ENCODE results near the gene DDC.

The DDC gene

DNA sequence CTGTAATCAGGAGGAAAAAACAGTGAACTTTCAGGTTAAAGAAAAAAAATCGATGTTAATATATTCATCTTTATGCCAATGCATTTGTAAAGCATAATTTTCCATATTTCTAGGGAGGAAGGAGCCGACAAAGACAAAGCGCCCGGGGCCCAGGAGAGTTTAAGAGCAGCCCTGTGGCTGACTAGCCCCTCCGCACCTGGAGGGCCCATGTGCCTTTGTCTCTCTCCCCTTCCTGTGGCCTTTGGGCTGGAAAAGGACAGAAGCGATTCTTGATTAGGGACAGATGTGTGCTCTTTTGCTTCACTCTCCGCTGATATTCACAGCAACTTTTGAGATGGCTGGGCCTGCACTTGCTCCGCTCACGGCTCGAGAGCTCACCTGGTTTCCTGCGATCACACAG, 23.1 kb downstream of the DDC start:
- H4K91ac ChIP-seq (ENCODE audit: low read depth, low read length) = no peak overlapping the region
- H3K4me1 ChIP-seq (ENCODE audit: control insufficient read depth in 1 of 2, insufficient read depth in 2 of 2, low read length in 2 of 2) = peaks cover 0 to 4% of the 10 kb centered on the region in 2 experiments
- no peaks in the 10 kb centered on the region for H3K27me3 ChIP-seq (ENCODE audit: insufficient read depth, low read length)
- no peak overlapping the region for H2BK5ac ChIP-seq (ENCODE audit: low read depth, low read length, poor library complexity)
- no peak overlapping the region for H4K8ac ChIP-seq (ENCODE audit: low read depth, low read length)
- H3K14ac ChIP-seq (ENCODE audit: low read length) = no peak overlapping the region
- H3K36me3 ChIP-seq (ENCODE audit: control insufficient read depth in 1 of 2, insufficient read depth in 2 of 2, low read length in 2 of 2) = no peaks in the 10 kb centered on the region
- no peak overlapping the region for H3K4me3 ChIP-seq (ENCODE audit: low read depth, low read length)
- H2BK12ac ChIP-seq (ENCODE audit: low read length) = no peak overlapping the region
- H3K79me1 ChIP-seq (ENCODE audit: low read length) = no peaks in the 10 kb centered on the region
- no peak for DNase-seq
- H3K18ac ChIP-seq (ENCODE audit: low read length) = no peak overlapping the region
- no peaks in the 10 kb centered on the region for H3K79me2 ChIP-seq (ENCODE audit: control insufficient read depth, insufficient read depth, low read length, poor library complexity)
- H4K12ac ChIP-seq (ENCODE audit: low read depth, low read length) = no peak overlapping the region
- no peak overlapping the region for H2AK5ac ChIP-seq (ENCODE audit: low read length)
- no peak overlapping the region for H2BK120ac ChIP-seq (ENCODE audit: insufficient read depth, low read length, poor library complexity)
- peaks cover 2% of the 10 kb centered on the region for H3K9me3 ChIP-seq (ENCODE audit: insufficient read depth, low read depth, low read length)
- H3K4ac ChIP-seq (ENCODE audit: low read depth, low read length) = no peak overlapping the region
- H3K9ac ChIP-seq (ENCODE audit: low read length) = no peak overlapping the region
- H3K4me2 ChIP-seq (ENCODE audit: low read length) = no peak overlapping the region
- no peak overlapping the region for H3K23ac ChIP-seq (ENCODE audit: low read length)
- WGBS (ENCODE audit: extremely low coverage, insufficient coverage, insufficient read length) = no CpG with 5 or more reads among the region's 11 CpGs
- H2AFZ ChIP-seq (ENCODE audit: insufficient read depth, low read length, poor library complexity) = no peak overlapping the region
- H3K27ac ChIP-seq (ENCODE audit: low read depth, low read length) = no peak overlapping the region

DNA sequence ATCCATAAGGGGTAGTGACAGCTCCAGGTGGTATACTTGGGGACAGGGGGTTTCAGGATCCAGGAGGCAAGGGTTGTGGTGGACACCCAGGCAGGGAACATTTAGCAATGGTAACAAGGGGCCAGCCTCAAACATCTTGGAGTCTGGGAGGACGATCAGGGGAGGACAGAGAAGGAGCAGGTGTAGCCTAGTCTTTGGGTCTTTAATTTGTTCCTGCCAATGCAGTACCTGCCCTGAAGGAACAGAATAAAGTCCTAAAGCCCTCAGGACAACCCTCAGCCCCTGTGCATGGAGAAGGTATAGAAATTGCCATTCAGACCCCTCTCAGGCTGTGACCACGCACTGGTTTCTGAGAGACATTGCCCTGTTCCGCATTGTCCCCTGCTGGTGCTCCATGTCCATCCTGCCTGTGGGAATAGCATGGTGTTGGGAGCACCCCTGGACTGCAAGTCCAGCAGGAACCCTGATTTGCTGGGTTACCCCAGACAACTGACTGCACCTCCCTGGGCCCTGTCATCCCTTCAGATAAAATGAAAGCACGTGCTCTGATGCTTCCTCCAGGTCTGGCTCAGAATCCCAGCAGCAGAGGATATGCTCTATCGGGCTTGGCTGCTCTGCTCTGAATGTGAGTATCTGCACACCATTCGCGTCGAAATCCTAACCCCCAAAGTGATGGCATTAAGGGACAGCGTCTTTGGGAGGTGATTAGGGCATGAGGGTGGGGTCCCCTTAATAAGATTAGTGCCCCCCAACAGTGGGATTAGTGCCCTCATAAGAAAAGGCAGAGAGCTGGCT, 24.2 kb downstream of the DDC start:
- H3K79me2 ChIP-seq (ENCODE audit: control insufficient read depth, insufficient read depth, low read length, poor library complexity) = no peaks in the 10 kb centered on the region
- H3K9me3 ChIP-seq (ENCODE audit: insufficient read depth, low read depth, low read length) = peaks cover 2% of the 10 kb centered on the region
- peak overlapping the region; percentile 33 for H3K4me3 ChIP-seq (ENCODE audit: low read depth, low read length)
- no peak overlapping the region for H3K14ac ChIP-seq (ENCODE audit: low read length)
- H3K18ac ChIP-seq (ENCODE audit: low read length) = no peak overlapping the region
- no peak overlapping the region for H4K8ac ChIP-seq (ENCODE audit: low read depth, low read length)
- H2BK120ac ChIP-seq (ENCODE audit: insufficient read depth, low read length, poor library complexity) = no peak overlapping the region
- H3K4ac ChIP-seq (ENCODE audit: low read depth, low read length) = no peak overlapping the region
- H3K9ac ChIP-seq (ENCODE audit: low read length) = no peak overlapping the region
- no peak overlapping the region for H2BK12ac ChIP-seq (ENCODE audit: low read length)
- DNase-seq = no peak
- no peaks in the 10 kb centered on the region for H3K79me1 ChIP-seq (ENCODE audit: low read length)
- no peak overlapping the region for H2AK5ac ChIP-seq (ENCODE audit: low read length)
- WGBS (ENCODE audit: extremely low coverage, insufficient coverage, insufficient read length) = no CpG with 5 or more reads among the region's 9 CpGs
- no peak overlapping the region for H3K27ac ChIP-seq (ENCODE audit: low read depth, low read length)
- H2BK5ac ChIP-seq (ENCODE audit: low read depth, low read length, poor library complexity) = no peak overlapping the region
- no peak overlapping the region for H3K23ac ChIP-seq (ENCODE audit: low read length)
- H4K91ac ChIP-seq (ENCODE audit: low read depth, low read length) = no peak overlapping the region
- H2AFZ ChIP-seq (ENCODE audit: insufficient read depth, low read length, poor library complexity) = no peak overlapping the region
- peaks cover 0 to 4% of the 10 kb centered on the region in 2 experiments for H3K4me1 ChIP-seq (ENCODE audit: control insufficient read depth in 1 of 2, insufficient read depth in 2 of 2, low read length in 2 of 2)
- no peak overlapping the region for H4K12ac ChIP-seq (ENCODE audit: low read depth, low read length)
- H3K27me3 ChIP-seq (ENCODE audit: insufficient read depth, low read length) = no peaks in the 10 kb centered on the region
- no peaks in the 10 kb centered on the region for H3K36me3 ChIP-seq (ENCODE audit: control insufficient read depth in 1 of 2, insufficient read depth in 2 of 2, low read length in 2 of 2)
- no peak overlapping the region for H3K4me2 ChIP-seq (ENCODE audit: low read length)

DNA sequence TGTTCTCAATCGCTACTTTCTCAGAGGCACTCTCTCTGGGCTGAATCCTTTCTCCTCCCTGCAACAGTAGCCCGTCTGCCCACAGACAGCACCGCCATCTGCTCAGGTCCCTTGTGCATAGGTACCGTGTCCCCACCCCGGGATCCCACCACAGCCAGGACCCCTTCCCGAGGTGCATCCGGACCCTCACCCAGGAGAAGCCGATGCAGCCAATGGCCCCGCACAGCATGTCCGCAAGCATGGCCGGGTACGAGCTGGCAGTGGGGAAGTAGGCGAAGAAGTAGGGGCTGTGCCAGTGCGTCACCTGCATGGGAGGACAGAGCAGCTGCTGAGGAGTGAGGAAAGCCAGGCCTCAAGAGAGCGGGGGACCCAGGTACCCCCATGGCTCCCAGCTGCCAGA, 25.5 kb downstream of the DDC start:
- Histone ChIP-seq H3K27me3 (ENCODE audit: insufficient read depth, low read length) (no peaks in the 10 kb centered on the region), H3K18ac (ENCODE audit: low read length) (no peak overlapping the region), H2AK5ac (ENCODE audit: low read length) (no peak overlapping the region), H3K79me1 (ENCODE audit: low read length) (no peaks in the 10 kb centered on the region), H3K9ac (ENCODE audit: low read length) (no peak overlapping the region), H3K14ac (ENCODE audit: low read length) (no peak overlapping the region), H3K4me1 (ENCODE audit: control insufficient read depth in 1 of 2, insufficient read depth in 2 of 2, low read length in 2 of 2) (peaks cover 0 to 5% of the 10 kb centered on the region in 2 experiments), H3K36me3 (ENCODE audit: control insufficient read depth in 1 of 2, insufficient read depth in 2 of 2, low read length in 2 of 2) (no peaks in the 10 kb centered on the region), H2AFZ (ENCODE audit: insufficient read depth, low read length, poor library complexity) (no peak overlapping the region), H3K79me2 (ENCODE audit: control insufficient read depth, insufficient read depth, low read length, poor library complexity) (no peaks in the 10 kb centered on the region), H4K91ac (ENCODE audit: low read depth, low read length) (no peak overlapping the region), H3K27ac (ENCODE audit: low read depth, low read length) (no peak overlapping the region), H3K9me3 (ENCODE audit: insufficient read depth, low read depth, low read length) (peaks cover 3% of the 10 kb centered on the region), H3K23ac (ENCODE audit: low read length) (no peak overlapping the region), H2BK12ac (ENCODE audit: low read length) (no peak overlapping the region), H4K8ac (ENCODE audit: low read depth, low read length) (no peak overlapping the region), H3K4ac (ENCODE audit: low read depth, low read length) (no peak overlapping the region), H4K12ac (ENCODE audit: low read depth, low read length) (no peak overlapping the region), H2BK5ac (ENCODE audit: low read depth, low read length, poor library complexity) (no peak overlapping the region), H3K4me2 (ENCODE audit: low read length) (no peak overlapping the region), H3K4me3 (ENCODE audit: low read depth, low read length) (no peak overlapping the region), H2BK120ac (ENCODE audit: insufficient read depth, low read length, poor library complexity) (no peak overlapping the region)
- no CpG with 5 or more reads among the region's 15 CpGs for WGBS (ENCODE audit: extremely low coverage, insufficient coverage, insufficient read length)
- DNase-seq = no peak

DNA sequence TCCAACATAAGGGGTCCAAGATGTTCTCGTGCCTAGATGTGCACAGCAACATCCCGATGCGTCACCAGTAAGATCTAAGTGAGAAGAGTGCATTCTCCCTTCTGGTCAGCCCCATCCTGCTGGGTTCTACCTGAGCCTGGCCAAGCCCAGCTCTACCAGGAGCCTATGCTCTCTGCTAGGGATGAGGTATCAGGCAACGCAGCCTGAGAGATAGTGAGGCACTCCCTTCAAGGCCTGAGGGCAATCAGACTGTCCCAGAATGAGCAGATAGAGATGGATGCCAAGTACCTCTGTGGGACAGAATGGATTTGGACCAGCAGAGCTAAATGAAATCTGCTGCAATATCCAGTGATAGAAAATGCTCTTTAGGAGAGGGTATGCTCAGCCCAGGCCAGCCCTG, 26.7 kb downstream of the DDC start:
- H3K4me3 ChIP-seq (ENCODE audit: low read depth, low read length) = no peak overlapping the region
- H2AK5ac ChIP-seq (ENCODE audit: low read length) = no peak overlapping the region
- H3K79me2 ChIP-seq (ENCODE audit: control insufficient read depth, insufficient read depth, low read length, poor library complexity) = no peaks in the 10 kb centered on the region
- H4K91ac ChIP-seq (ENCODE audit: low read depth, low read length) = no peak overlapping the region
- no peaks in the 10 kb centered on the region for H3K36me3 ChIP-seq (ENCODE audit: control insufficient read depth in 1 of 2, insufficient read depth in 2 of 2, low read length in 2 of 2)
- H3K18ac ChIP-seq (ENCODE audit: low read length) = no peak overlapping the region
- H4K12ac ChIP-seq (ENCODE audit: low read depth, low read length) = no peak overlapping the region
- H3K14ac ChIP-seq (ENCODE audit: low read length) = no peak overlapping the region
- no peak overlapping the region for H2BK5ac ChIP-seq (ENCODE audit: low read depth, low read length, poor library complexity)
- no peak overlapping the region for H3K4ac ChIP-seq (ENCODE audit: low read depth, low read length)
- WGBS (ENCODE audit: extremely low coverage, insufficient coverage, insufficient read length) = no CpG with 5 or more reads among the region's 4 CpGs
- peaks cover 2% of the 10 kb centered on the region for H3K79me1 ChIP-seq (ENCODE audit: low read length)
- H4K8ac ChIP-seq (ENCODE audit: low read depth, low read length) = no peak overlapping the region
- no peak overlapping the region for H3K4me2 ChIP-seq (ENCODE audit: low read length)
- no peaks in the 10 kb centered on the region for H3K27me3 ChIP-seq (ENCODE audit: insufficient read depth, low read length)
- H2AFZ ChIP-seq (ENCODE audit: insufficient read depth, low read length, poor library complexity) = no peak overlapping the region
- no peak overlapping the region for H2BK12ac ChIP-seq (ENCODE audit: low read length)
- DNase-seq = no peak
- H3K27ac ChIP-seq (ENCODE audit: low read depth, low read length) = no peak overlapping the region
- no peak overlapping the region for H2BK120ac ChIP-seq (ENCODE audit: insufficient read depth, low read length, poor library complexity)
- peaks cover 0 to 7% of the 10 kb centered on the region in 2 experiments for H3K4me1 ChIP-seq (ENCODE audit: control insufficient read depth in 1 of 2, insufficient read depth in 2 of 2, low read length in 2 of 2)
- no peak overlapping the region for H3K9ac ChIP-seq (ENCODE audit: low read length)
- H3K23ac ChIP-seq (ENCODE audit: low read length) = no peak overlapping the region
- H3K9me3 ChIP-seq (ENCODE audit: insufficient read depth, low read depth, low read length) = peaks cover 6% of the 10 kb centered on the region

Measured in trophoblast cell (in vitro differentiated cells and primary cell).